Activated CD4-positive, alpha-beta T cell treated with anti-CD3 and anti-CD28 coated beads for 36 hours (primary cell): ENCODE results near the gene ATF7. TPM values are rescaled to one million over a fixed set of nuclear protein-coding genes. Genes with fewer than 3 reads are reported as not detected.
"Not testable (repeated sequence)": the region's sequence is repeated elsewhere in the genome, so short reads cannot be mapped to it uniquely, and the experiment has no call there.

Experiments used
- ATAC-seq: fragments of 200-7000 bp; cut with Tn5 transposase; one replicate; pipeline ENCODE4 v1.10.0; 2021; ENCODE audit warnings: mild to moderate bottlenecking, moderate library complexity
- CTCF ChIA-PET: fragments of 350-600 bp; sonication (Branson Sonifier 250); formaldehyde crosslinking; loops from one replicate; lab custom pipeline; 2021; ENCODE audit warnings: antibody characterized with exemption; lab: Charles Lee
- POLR2A ChIA-PET: fragments of 350-600 bp; sonication (Branson Sonifier 250); formaldehyde crosslinking; loops from one replicate; lab custom pipeline; 2021; ENCODE audit warnings: antibody characterized with exemption, inconsistent platforms; lab: Charles Lee
- DNase-seq: peaks from one replicate; pipeline ENCODE4 v3.0.0-alpha.2; 2020
- H3K27ac Mint-ChIP-seq: one replicate; pipeline ENCODE4 v1.8.0; 2021; ENCODE audit warnings: mixed read lengths
- H3K27me3 Mint-ChIP-seq: one replicate; pipeline ENCODE4 v1.8.0; 2021; ENCODE audit warnings: mixed read lengths
- H3K36me3 Mint-ChIP-seq: one replicate; pipeline ENCODE4 v1.8.0; 2021; ENCODE audit warnings: low read depth, mixed read lengths
- H3K4me1 Mint-ChIP-seq: one replicate; pipeline ENCODE4 v1.8.0; 2021; ENCODE audit warnings: mixed read lengths
- H3K4me3 Mint-ChIP-seq: one replicate; pipeline ENCODE4 v1.8.0; 2021; ENCODE audit warnings: mild to moderate bottlenecking, moderate library complexity, mixed read lengths
- H3K9me3 Mint-ChIP-seq: one replicate; pipeline ENCODE4 v1.8.0; 2021; ENCODE audit warnings: low read depth, mixed read lengths
- intact Hi-C, 2 experiments: fragments of 100-400 bp; cut with DNase I in 1 of 2; cut with micrococcal nuclease in 1 of 2; formaldehyde crosslinking; loops; one replicate each; pipeline versions ENCODE4 v1.14.2 to v1.15.1; 2022 to 2024; cut with DNase I, micrococcal nuclease
- total RNA-seq, 2 experiments: library from RNA; stranded (reverse); gene quantifications; one replicate each; pipeline ENCODE4 v1.2.3, GENCODE V29; 2021

ATF7 gene
- total RNA-seq, 2 experiments from 2014 or later: 23.0 to 28.1 TPM

DNA sequence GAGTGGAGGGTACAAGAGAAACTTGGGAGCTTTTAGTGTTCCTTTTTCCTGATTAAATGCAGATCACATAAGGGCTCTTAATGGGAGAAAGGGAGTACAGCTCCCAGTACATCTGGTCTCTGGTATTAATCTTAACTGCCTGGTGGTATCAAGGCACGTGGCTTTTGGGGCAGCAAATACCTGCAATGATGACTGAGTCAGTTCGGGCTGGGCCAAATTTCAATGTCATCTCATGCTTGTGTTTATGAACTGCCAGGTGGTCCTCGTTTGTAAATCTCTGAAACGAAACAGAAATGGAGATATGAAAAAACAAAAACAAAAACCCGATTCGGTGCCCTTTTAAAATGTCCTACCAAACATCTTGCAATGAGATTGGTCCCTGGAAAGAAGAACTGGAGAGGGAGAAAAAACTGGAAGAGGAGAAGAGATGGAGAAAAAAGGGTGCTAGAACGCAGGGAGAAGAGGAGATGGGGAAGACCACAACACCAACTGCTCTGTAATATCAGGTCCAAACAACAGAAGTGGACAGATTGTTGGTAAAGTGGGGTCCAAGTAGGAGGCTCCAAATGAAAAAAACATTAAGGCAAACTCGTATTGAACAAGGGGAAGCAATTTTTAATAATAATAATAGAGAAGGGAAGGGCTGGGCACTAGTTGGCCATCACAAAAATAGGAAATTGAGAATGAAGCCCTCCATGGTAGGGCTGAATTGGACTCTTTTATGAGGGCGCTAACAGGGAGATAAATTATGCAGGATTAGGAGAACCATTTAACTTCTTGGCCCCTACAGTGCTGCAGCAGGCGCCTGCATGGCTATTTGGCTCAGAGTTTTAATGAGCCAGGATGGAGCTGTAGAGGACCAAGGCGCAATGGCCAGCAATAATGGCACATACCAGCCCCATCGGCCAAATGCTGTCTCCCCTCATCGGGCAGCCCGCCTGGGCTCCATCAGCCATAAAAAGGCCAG, 73.5 kb downstream of the ATF7 start:
- Mint-ChIP-seq H3K4me1 (peaks cover 10% of the 10 kb centered on the region), H3K27me3 (no peaks in the 10 kb centered on the region), H3K4me3 (no peak overlapping the region), H3K9me3 (no peaks in the 10 kb centered on the region), H3K36me3 (peaks cover 10% of the 10 kb centered on the region), H3K27ac (no peak overlapping the region)
- no peak for DNase-seq
- intact Hi-C loops: no loop called here
- CTCF ChIA-PET: interaction anchor here (1.0 to 1.4 kb wide), 3 partner anchors 9 to 123 kb away, joined by 3 to 9 read pairs (median 5); partner anchors contain the start of gene ATP5MC2
- POLR2A ChIA-PET: no interaction called here
- no peak for ATAC-seq

DNA sequence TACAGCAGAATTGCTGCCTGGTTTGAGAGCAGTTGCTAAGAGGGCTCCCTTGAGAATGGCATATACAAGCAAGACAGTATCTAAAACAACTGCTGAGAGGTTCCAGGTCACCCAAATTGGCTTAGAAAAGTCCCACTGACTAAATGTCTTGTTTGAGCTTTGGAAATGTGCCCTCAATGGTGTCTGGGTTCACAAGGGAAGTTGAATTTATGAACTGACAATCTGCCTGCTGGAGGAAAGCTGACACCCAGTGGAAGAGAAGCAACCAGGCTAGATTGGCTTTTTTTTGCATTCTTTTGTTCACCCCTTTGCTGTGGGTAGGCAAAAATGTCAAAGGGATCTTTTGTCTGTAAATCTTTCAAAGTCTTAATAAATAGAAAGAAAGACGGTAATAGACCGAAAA, 74.3 kb downstream of the ATF7 start:
- H3K9me3 Mint-ChIP-seq: no peaks in the 10 kb centered on the region
- intact Hi-C loops: no loop called here
- H3K4me1 Mint-ChIP-seq: peaks cover 10% of the 10 kb centered on the region
- DNase-seq (no peak), ATAC-seq (no peak)
- no peaks in the 10 kb centered on the region for H3K27me3 Mint-ChIP-seq
- H3K36me3 Mint-ChIP-seq: peaks cover 10% of the 10 kb centered on the region
- ChIA-PET POLR2A (no interaction called here), CTCF (interaction anchor here (1.0 to 1.4 kb wide), 3 partner anchors 14 to 124 kb away, joined by 3 to 5 read pairs (median 5); partner anchors contain the start of gene ATP5MC2)
- no peak overlapping the region for H3K27ac Mint-ChIP-seq
- H3K4me3 Mint-ChIP-seq: no peak overlapping the region

- Mint-ChIP-seq H3K4me1 (peaks cover 10% of the 10 kb centered on the region), H3K27ac (no peak overlapping the region), H3K36me3 (peaks cover 10% of the 10 kb centered on the region), H3K4me3 (no peak overlapping the region), H3K27me3 (no peaks in the 10 kb centered on the region), H3K9me3 (no peaks in the 10 kb centered on the region)
- DNase-seq (no peak), ATAC-seq (no peak)
- ChIA-PET CTCF (interaction anchor here (0.6 to 1.1 kb wide), 5 partner anchors 12 to 196 kb away, joined by 3 to 5 read pairs (median 3); partner anchors contain the start of gene ATP5MC2), POLR2A (no interaction called here)
- intact Hi-C loops: no loop called here
Observed at GRCh38 chr12:53550595-53550994, 75.6 kb downstream of the ATF7 start.

DNA sequence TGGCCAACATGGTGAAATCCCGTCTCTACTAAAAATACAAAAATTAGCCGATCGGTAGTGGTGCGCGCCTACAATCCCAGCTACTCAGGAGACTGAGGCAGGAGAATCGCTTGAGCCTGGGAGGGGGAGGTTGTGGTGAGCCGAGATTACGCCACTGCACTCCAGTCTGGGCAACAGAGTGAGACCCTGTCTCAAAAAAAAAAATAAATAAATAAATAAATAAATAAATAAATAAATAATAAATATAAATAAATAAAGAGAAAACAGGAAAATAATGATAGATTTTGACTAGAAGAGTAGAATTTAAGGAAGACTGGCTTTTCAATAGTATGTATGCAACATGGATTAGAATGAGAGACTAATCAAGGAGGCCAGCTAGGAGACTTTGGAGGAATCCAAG, 76.1 kb downstream of the ATF7 start:
- H3K4me1 Mint-ChIP-seq: peaks cover 14% of the 10 kb centered on the region
- CTCF ChIA-PET: interaction anchor here (0.6 to 1.0 kb wide), 5 partner anchors 15 to 197 kb away, joined by 3 to 4 read pairs (median 3); partner anchors contain the start of gene ATP5MC2
- ATAC-seq, H3K27ac Mint-ChIP-seq, H3K4me3 Mint-ChIP-seq, H3K36me3 Mint-ChIP-seq, DNase-seq, H3K27me3 Mint-ChIP-seq, POLR2A ChIA-PET, intact Hi-C loops, H3K9me3 Mint-ChIP-seq: not testable (repeated sequence)

DNA sequence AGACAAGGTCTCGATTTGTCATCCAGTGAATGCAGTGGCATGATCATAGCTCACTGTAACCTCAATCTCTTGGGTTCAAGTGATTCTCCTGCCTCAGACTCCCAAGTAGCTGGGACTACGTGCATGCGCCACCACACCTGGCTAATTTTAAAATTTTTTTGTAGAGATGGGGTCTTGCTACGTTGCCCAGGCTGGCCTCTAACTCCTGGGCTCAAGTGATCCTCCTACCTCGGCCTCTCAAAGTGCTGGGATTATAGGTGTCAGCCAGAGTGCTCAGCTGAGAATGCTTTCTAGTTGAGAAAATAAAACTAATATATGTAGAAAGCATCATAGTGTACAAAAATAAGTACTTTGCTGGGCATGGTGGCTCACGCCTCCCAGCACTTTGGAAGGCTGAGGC, 77.8 kb downstream of the ATF7 start:
- not testable (repeated sequence) for ATAC-seq, H3K9me3 Mint-ChIP-seq
- CTCF ChIA-PET: interaction anchor here (1.1 kb wide), 2 partner anchors 15 to 195 kb away, joined by 3 read pairs; no protein-coding TSS in a partner anchor

DNA sequence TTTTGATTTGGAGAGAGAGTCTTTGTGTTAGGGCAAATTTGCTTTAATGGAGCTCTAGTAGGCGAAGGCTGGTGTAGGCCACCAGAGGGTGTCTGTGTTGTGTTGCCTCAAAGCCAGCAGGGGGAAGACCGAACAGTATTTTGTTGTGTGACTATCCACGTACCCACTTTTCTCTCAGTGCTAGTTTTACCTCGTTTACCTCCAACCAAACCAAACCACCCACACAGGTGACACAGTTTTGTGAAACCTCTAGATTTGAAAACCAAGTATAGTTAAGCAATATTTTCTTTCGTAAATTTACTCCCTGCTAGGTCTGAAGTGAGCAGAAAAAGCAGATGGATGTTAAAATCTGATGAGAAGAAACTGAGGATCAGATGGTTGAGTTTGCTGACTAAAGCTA, 82.6 kb downstream of the ATF7 start:
- intact Hi-C loops: loop anchor here (1.0 to 2.0 kb wide), 5 partner anchors 18 to 203 kb away; partner anchors contain the start of genes ATF7 (in 2 of the 2) and ATP5MC2 (in 2 of the 2)
- Mint-ChIP-seq H3K27ac (peak overlapping the region; percentile 78), H3K4me3 (no peak overlapping the region), H3K9me3 (no peaks in the 10 kb centered on the region), H3K4me1 (peaks cover 20% of the 10 kb centered on the region), H3K27me3 (no peaks in the 10 kb centered on the region), H3K36me3 (peaks cover 21% of the 10 kb centered on the region)
- ChIA-PET POLR2A (interaction anchor here (0.6 to 1.2 kb wide), 3 partner anchors 35 to 213 kb away, joined by 3 to 6 read pairs (median 5); partner anchors contain the start of gene ATP5MC2), CTCF (interaction anchor here (0.5 to 5.5 kb wide), 43 partner anchors 10 to 213 kb away, joined by 3 to 103 read pairs (median 5); partner anchors contain the start of gene ATP5MC2)
- DNase-seq (peak; percentile 79), ATAC-seq (peak; percentile 99)

More for the DNA sequence above, 77.8 kb downstream of the ATF7 start:
- H3K4me3 Mint-ChIP-seq, H3K27ac Mint-ChIP-seq, POLR2A ChIA-PET, intact Hi-C loops, H3K27me3 Mint-ChIP-seq, DNase-seq: not testable (repeated sequence)
- peaks cover 28% of the 10 kb centered on the region for H3K4me1 Mint-ChIP-seq
- H3K36me3 Mint-ChIP-seq: peaks cover 18% of the 10 kb centered on the region

- Mint-ChIP-seq H3K27ac (no peak overlapping the region), H3K4me1 (peaks cover 12% of the 10 kb centered on the region), H3K9me3 (no peaks in the 10 kb centered on the region), H3K36me3 (peaks cover 32% of the 10 kb centered on the region), H3K4me3 (no peak overlapping the region), H3K27me3 (no peaks in the 10 kb centered on the region)
- CTCF ChIA-PET: interaction anchor here (0.9 to 1.5 kb wide), 2 partner anchors 20 to 136 kb away, joined by 3 to 7 read pairs; partner anchors contain the start of gene ATP5MC2
- no peak for DNase-seq
- no peak for ATAC-seq
- POLR2A ChIA-PET: no interaction called here
- intact Hi-C loops: no loop called here
Observed at GRCh38 chr12:53539526-53539925, 86.7 kb downstream of the ATF7 start.

DNA sequence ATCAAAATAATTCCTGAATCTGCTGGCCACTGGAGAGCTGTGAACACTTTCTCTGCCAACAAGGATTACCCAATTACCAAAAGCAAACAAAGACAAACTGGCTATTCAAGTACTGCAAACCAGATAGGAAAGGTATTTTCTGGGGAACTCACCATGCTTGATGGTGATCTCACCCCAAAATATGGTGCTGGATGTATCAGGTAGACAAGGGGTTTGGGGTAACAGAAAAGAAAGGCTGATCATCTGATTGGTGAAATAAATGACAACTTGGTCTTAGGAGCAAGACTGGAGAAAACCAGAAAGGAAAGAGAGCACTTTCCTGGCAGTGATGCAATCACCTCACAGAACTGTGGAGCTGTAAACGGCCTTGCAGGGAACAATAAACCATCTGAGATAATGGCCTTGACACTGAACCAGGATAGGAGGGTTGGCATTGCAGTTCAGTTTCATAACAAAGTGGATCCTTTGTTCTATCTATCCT, 87.9 kb downstream of the ATF7 start:
- ChIA-PET CTCF (interaction anchor here (0.7 to 1.5 kb wide), 4 partner anchors 13 to 209 kb away, joined by 4 to 7 read pairs (median 4); partner anchors contain the start of gene ATP5MC2), POLR2A (no interaction called here)

GRCh38 chr12:53536962-53537361, 89.2 kb downstream of the ATF7 start:
- H3K9me3 Mint-ChIP-seq: no peaks in the 10 kb centered on the region
- no peaks in the 10 kb centered on the region for H3K27me3 Mint-ChIP-seq
- ATAC-seq (no peak), DNase-seq (no peak)
- no peak overlapping the region for H3K4me3 Mint-ChIP-seq
- ChIA-PET CTCF (no interaction called here), POLR2A (no interaction called here)
- intact Hi-C loops: no loop called here
- H3K27ac Mint-ChIP-seq: no peak overlapping the region
- H3K36me3 Mint-ChIP-seq: peaks cover 25% of the 10 kb centered on the region
- H3K4me1 Mint-ChIP-seq: no peaks in the 10 kb centered on the region

More for the DNA sequence above, 87.9 kb downstream of the ATF7 start:
- ATAC-seq (no peak), DNase-seq (no peak)
- Mint-ChIP-seq H3K36me3 (peaks cover 26% of the 10 kb centered on the region), H3K4me1 (peaks cover 1% of the 10 kb centered on the region), H3K27me3 (no peaks in the 10 kb centered on the region), H3K9me3 (no peaks in the 10 kb centered on the region), H3K4me3 (no peak overlapping the region), H3K27ac (no peak overlapping the region)
- intact Hi-C loops: no loop called here

DNA sequence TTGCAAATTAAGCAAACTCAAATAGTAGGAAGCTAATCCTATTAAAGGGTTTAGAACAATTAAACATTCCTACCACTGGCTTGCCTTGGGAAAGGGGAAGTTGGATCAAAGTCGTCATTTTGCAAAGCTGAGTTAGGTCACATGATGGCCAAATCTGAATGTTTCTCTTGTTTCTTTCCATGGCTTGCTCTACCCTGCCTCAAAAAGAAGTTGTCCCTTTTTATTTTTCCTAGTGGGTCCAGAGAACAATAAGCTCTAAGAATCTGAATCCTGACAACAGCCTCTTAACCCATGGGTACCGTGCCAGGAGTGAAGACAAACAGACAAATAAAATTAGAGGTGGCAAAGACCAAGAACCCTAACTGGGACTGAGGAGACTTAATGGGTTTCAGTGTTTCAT, 92.7 kb downstream of the ATF7 start:
- no peaks in the 10 kb centered on the region for H3K9me3 Mint-ChIP-seq
- ChIA-PET POLR2A (no interaction called here), CTCF (interaction anchor here (0.6 to 2.0 kb wide), 5 partner anchors 10 to 317 kb away, joined by 3 to 5 read pairs (median 3); no protein-coding TSS in a partner anchor)
- DNase-seq (no peak), ATAC-seq (no peak)
- no peak overlapping the region for H3K4me3 Mint-ChIP-seq
- intact Hi-C loops: no loop called here
- H3K4me1 Mint-ChIP-seq: no peaks in the 10 kb centered on the region
- no peaks in the 10 kb centered on the region for H3K27me3 Mint-ChIP-seq
- no peak overlapping the region for H3K27ac Mint-ChIP-seq
- H3K36me3 Mint-ChIP-seq: peaks cover 21% of the 10 kb centered on the region
